IPS DF 4.7 (cell line): Measurements from ENCODE around the gene VWC2L.

Experiments used
- DNase-seq: peaks from one replicate; pipeline ENCODE4 v3.0.0-alpha.2; 2013; ENCODE audit warnings: low spot score; ENCODE audit errors: extremely low read depth

The VWC2L gene

GRCh38 chr2:214465363-214466146 is 54.7 kb downstream of the VWC2L start:
- DNase-seq, result no peak

- no peak for DNase-seq
These were observed 58.9 kb downstream of the VWC2L start for GRCh38 chr2:214469728-214470127.

- no peak for DNase-seq
These were observed 60.5 kb downstream of the VWC2L start for GRCh38 chr2:214471382-214471781.

- no peak for DNase-seq
These were observed 61.1 kb downstream of the VWC2L start for GRCh38 chr2:214471990-214472389.

GRCh38 chr2:214477305-214477704 is 66.5 kb downstream of the VWC2L start:
- DNase-seq, result no peak

- DNase-seq, result no peak
These were observed 70.3 kb downstream of the VWC2L start for GRCh38 chr2:214481204-214481603.

- DNase-seq, result no peak
These were observed 71.9 kb downstream of the VWC2L start for GRCh38 chr2:214482728-214483127.

- DNase-seq, result no peak
These were observed 73.4 kb downstream of the VWC2L start for GRCh38 chr2:214484239-214484638.

- no peak for DNase-seq
These were observed 73.8 kb downstream of the VWC2L start for GRCh38 chr2:214484701-214485100.

GRCh38 chr2:214489181-214489580 is 78.3 kb downstream of the VWC2L start:
- DNase-seq, result no peak

GRCh38 chr2:214489702-214490101 is 78.8 kb downstream of the VWC2L start:
- DNase-seq, result no peak

GRCh38 chr2:214492152-214492551 is 81.3 kb downstream of the VWC2L start:
- no peak for DNase-seq

GRCh38 chr2:214492608-214493007 is 81.8 kb downstream of the VWC2L start:
- DNase-seq, result no peak

GRCh38 chr2:214497489-214497888 is 86.6 kb downstream of the VWC2L start:
- DNase-seq, result no peak

- DNase-seq, result no peak
These were observed 92.7 kb downstream of the VWC2L start for GRCh38 chr2:214503568-214503967.

GRCh38 chr2:214504599-214505376 is 93.9 kb downstream of the VWC2L start:
- no peak for DNase-seq

GRCh38 chr2:214507032-214507431 is 96.2 kb downstream of the VWC2L start:
- DNase-seq, result no peak

- DNase-seq, result no peak
These were observed 103.8 kb downstream of the VWC2L start for GRCh38 chr2:214514704-214515103.

GRCh38 chr2:214515111-214515510 is 104.3 kb downstream of the VWC2L start:
- no peak for DNase-seq

- no peak for DNase-seq
These were observed 108.5 kb downstream of the VWC2L start for GRCh38 chr2:214519258-214519818.

- no peak for DNase-seq
These were observed 118.2 kb downstream of the VWC2L start for GRCh38 chr2:214529021-214529420.

- DNase-seq, result no peak
These were observed 118.7 kb downstream of the VWC2L start for GRCh38 chr2:214529514-214529913.
